Liver (tissue), 9 donors: Measurements from ENCODE around the gene ADO. TPM values are rescaled to one million over a fixed set of nuclear protein-coding genes. Genes with fewer than 3 reads are reported as not detected.

Source experiments
- DNase-seq: peaks from one replicate; pipeline ENCODE4 v3.0.0-alpha.2; 2017; ENCODE audit warnings: low spot score
- H3K27ac ChIP-seq, 2 donors: one replicate each; pipeline ENCODE4 v1.7.0; 2013; ENCODE audit warnings: inconsistent platforms in 2 of 2, low read length in 2 of 2, control low read depth in 1 of 2, low read depth in 1 of 2, mild to moderate bottlenecking in 1 of 2
- H3K27me3 ChIP-seq, 4 donors: one replicate each; pipeline versions ENCODE4 v1.6.1 to v1.7.0; 2013; ENCODE audit warnings: low read length in 3 of 4, inconsistent platforms in 1 of 4, mild to moderate bottlenecking in 1 of 4, moderate library complexity in 1 of 4; ENCODE audit not compliant: control insufficient read depth in 4 of 4, insufficient read depth in 4 of 4
- H3K36me3 ChIP-seq, 4 donors: one replicate each; pipeline versions ENCODE4 v1.6.1 to v1.7.0; 2013; ENCODE audit warnings: low read length in 3 of 4, mild to moderate bottlenecking in 3 of 4, low read depth in 1 of 4, moderate library complexity in 1 of 4; ENCODE audit not compliant: control insufficient read depth in 4 of 4, insufficient read depth in 3 of 4
- H3K4me1 ChIP-seq, 4 donors: one replicate each; pipeline versions ENCODE4 v1.6.1 to v1.7.0; 2013; ENCODE audit warnings: low read length in 3 of 4, mild to moderate bottlenecking in 3 of 4, moderate library complexity in 1 of 4; ENCODE audit not compliant: control insufficient read depth in 4 of 4, insufficient read depth in 4 of 4
- H3K4me3 ChIP-seq, 3 donors: one replicate each; pipeline versions ENCODE4 v1.6.1 to v1.7.0; 2013; ENCODE audit warnings: low read length in 3 of 3, control low read depth in 1 of 3, low read depth in 1 of 3, mild to moderate bottlenecking in 1 of 3
- H3K9ac ChIP-seq, 2 donors: one replicate each; pipeline ENCODE4 v1.7.0; 2013; ENCODE audit warnings: low read length in 2 of 2, mild to moderate bottlenecking in 2 of 2, moderate library complexity in 2 of 2, control low read depth in 1 of 2, low read depth in 1 of 2
- H3K9me3 ChIP-seq, 4 donors: one replicate each; pipeline versions ENCODE4 v1.6.1 to v1.7.0; 2013; ENCODE audit warnings: low read length in 3 of 4; ENCODE audit not compliant: control insufficient read depth in 4 of 4
- EGR1 ChIP-seq, 2 donors: IDR thresholded peaks; 2 replicates each; pipeline ENCODE4 v1.6.1; 2016 to 2018; ENCODE audit warnings: antibody characterized with exemption in 2 of 2, low read depth in 2 of 2
- FOXA1 ChIP-seq: IDR thresholded peaks from 2 replicates; pipeline ENCODE4 v1.6.1; 2016; ENCODE audit warnings: antibody characterized with exemption
- FOXA2 ChIP-seq: IDR thresholded peaks from 2 replicates; pipeline ENCODE4 v1.6.1; 2016; ENCODE audit warnings: antibody characterized with exemption
- GABPA ChIP-seq, 2 donors: IDR thresholded peaks in 1 of 2; conservative IDR thresholded peaks in 1 of 2; 2 replicates each; pipeline ENCODE4 v1.6.1; 2016; ENCODE audit warnings: antibody characterized with exemption in 2 of 2, mild to moderate bottlenecking in 1 of 2, moderate library complexity in 1 of 2
- HNF4A ChIP-seq, 2 donors: conservative IDR thresholded peaks; 2 replicates each; pipeline ENCODE4 v1.6.1; 2016; ENCODE audit warnings: antibody characterized with exemption in 2 of 2, mild to moderate bottlenecking in 2 of 2
- HNF4G ChIP-seq: IDR thresholded peaks from 2 replicates; pipeline ENCODE4 v1.6.1; 2016; ENCODE audit warnings: antibody characterized with exemption
- JUND ChIP-seq, 2 donors: IDR thresholded peaks; 2 replicates each; pipeline ENCODE4 v1.6.1; 2016; ENCODE audit warnings: antibody characterized with exemption in 2 of 2
- NR2F2 ChIP-seq: IDR thresholded peaks from 2 replicates; pipeline ENCODE4 v1.6.1; 2016; ENCODE audit warnings: antibody characterized with exemption
- RAD21 ChIP-seq, 2 donors: IDR thresholded peaks; 2 replicates each; pipeline ENCODE4 v1.6.1; 2016; ENCODE audit warnings: antibody characterized with exemption in 2 of 2, mild to moderate bottlenecking in 2 of 2
- REST ChIP-seq: IDR thresholded peaks from 2 replicates; pipeline ENCODE4 v1.6.1; 2016; ENCODE audit warnings: antibody characterized with exemption, mild to moderate bottlenecking
- RXRA ChIP-seq, 2 donors: IDR thresholded peaks; 2 replicates each; pipeline ENCODE4 v1.6.1; 2017 to 2018; ENCODE audit warnings: antibody characterized with exemption in 2 of 2, mild to moderate bottlenecking in 1 of 2
- SP1 ChIP-seq: IDR thresholded peaks from 2 replicates; pipeline ENCODE4 v1.6.1; 2018; ENCODE audit warnings: antibody characterized with exemption, mild to moderate bottlenecking
- TAF1 ChIP-seq: conservative IDR thresholded peaks from 2 replicates; pipeline ENCODE4 v1.6.1; 2016; ENCODE audit warnings: antibody characterized with exemption, mild to moderate bottlenecking
- YY1 ChIP-seq: IDR thresholded peaks from 2 replicates; pipeline ENCODE4 v1.6.1; 2016; ENCODE audit warnings: antibody characterized with exemption, mild to moderate bottlenecking
- WGBS: extraction: QIAGEN DNeasy Blood & Tissue Kit; methylation state at CpG from one replicate; pipeline ENCODE4 v1.1.7; 2013; 5-methylcytosine and 5-hydroxymethylcytosine counted together
- polyA plus RNA-seq, 2 donors: library from polyadenylated mRNA; stranded (reverse) in 1 of 2; unstranded in 1 of 2; fragments of 200-250 nt in 1 of 2; fragments of >200 nt in 1 of 2; fragmentation: Nextera tagmentation in 1 of 2; extraction: Ambion mirVana in 1 of 2; gene quantifications; one replicate each; pipeline versions ENCODE4 v1.2.1 to v1.2.3, GENCODE V29; 2013 to 2015
- total RNA-seq, 2 donors: library from RNA; depleted of rRNA; stranded (reverse); fragments of >200 nt; gene quantifications; one replicate each; pipeline ENCODE4 v1.2.3, GENCODE V29; 2014
- TF ChIP-seq, protein P1 (sequence below): IDR thresholded peaks from 2 replicates; pipeline ENCODE4 v1.6.1; 2016; ENCODE audit warnings: antibody characterized with exemption
- TF ChIP-seq, protein P2 (sequence below): fragments of 150-350 bp; IDR thresholded peaks from 2 replicates; pipeline ENCODE4 v1.5.1; 2017; ENCODE audit warnings: improper control_type of control experiment, low read depth, low read length; ENCODE audit not compliant: missing input control
- TF ChIP-seq, protein P3 (sequence below): IDR thresholded peaks from 2 replicates; pipeline ENCODE4 v1.6.1; 2016; ENCODE audit warnings: antibody characterized with exemption
- TF ChIP-seq, protein P4 (sequence below): IDR thresholded peaks from 2 replicates; pipeline ENCODE4 v1.6.1; 2016; ENCODE audit warnings: antibody characterized with exemption
- donor health status: healthy.
- donor health status: healthy.
- donor health status: healthy.
- donor health status: healthy.
- donor health status: healthy.

The ADO gene
- total and polyA plus RNA-seq, 4 donors = 1.4 to 6.7 (median 5.5) TPM

DNA sequence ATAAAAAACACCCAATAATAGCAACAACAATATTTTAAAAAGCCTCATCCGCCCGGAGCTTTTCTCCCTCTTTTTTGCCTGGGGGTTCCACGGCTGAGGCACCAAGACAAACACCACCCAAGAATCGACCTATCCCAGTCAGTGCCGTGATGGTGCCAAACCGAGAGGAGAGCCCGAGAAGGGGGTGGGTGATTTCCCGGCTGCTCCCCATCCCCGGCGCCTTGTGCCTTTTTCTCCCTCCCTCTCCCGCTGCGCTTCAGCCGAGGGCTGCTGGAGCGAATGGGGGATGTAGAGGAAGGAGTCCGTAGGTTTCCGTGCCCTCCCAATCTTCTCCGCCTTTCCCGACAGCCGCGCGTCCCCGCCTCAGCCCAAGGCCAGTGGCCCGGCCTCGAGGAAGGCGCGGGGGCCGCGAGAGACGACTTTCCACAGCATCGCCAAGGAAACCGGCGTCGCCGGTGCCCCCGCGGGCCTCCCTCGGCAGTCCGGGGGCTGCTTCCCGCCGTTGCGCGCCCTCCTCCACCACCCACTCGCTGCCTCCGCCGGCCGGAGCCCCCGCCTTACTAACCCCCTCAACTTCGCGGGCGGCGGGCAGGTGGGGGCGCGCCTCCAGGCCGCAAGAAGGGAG lies 10.3 kb downstream of the ADO start:
- H3K27me3 ChIP-seq = peaks cover 0 to 6% (median 4%) of the 10 kb centered on the region in 4 donors
- no peak overlapping the region for H3K9ac ChIP-seq
- no peak overlapping the region for H3K27ac ChIP-seq
- H3K4me1 ChIP-seq = peaks cover 14 to 35% (median 24%) of the 10 kb centered on the region in 4 donors
- WGBS = 5% methylated on average over 54 of the region's 54 CpGs
- H3K36me3 ChIP-seq = no peaks in the 10 kb centered on the region
- DNase-seq = no peak
- TF ChIP-seq RXRA (IDR thresholded peaks at IDR 0.05) (no peak), SP1 (no peak), HNF4G (no peak), FOXA1 (no peak), EGR1 (IDR thresholded peaks at IDR 0.05; ENCODE audit: low read depth in 2 of 2) (no peak), YY1 (no peak), TAF1 (no peak), GABPA (IDR thresholded peaks at IDR 0.05 in 1 of 2, conservative IDR thresholded peaks at IDR 0.05 in 1 of 2) (no peak), JUND (IDR thresholded peaks at IDR 0.05) (no peak), HNF4A (conservative IDR thresholded peaks at IDR 0.05) (no peak)
- TF ChIP-seq, protein P1, sequence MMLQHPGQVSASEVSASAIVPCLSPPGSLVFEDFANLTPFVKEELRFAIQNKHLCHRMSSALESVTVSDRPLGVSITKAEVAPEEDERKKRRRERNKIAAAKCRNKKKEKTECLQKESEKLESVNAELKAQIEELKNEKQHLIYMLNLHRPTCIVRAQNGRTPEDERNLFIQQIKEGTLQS = no peak
- no peaks in the 10 kb centered on the region for H3K9me3 ChIP-seq
- H3K4me3 ChIP-seq = peak overlapping the region in 2 of 3 donors; percentile 72 to 93

GRCh38 chr10:62815381-62816075 lies 11.0 kb downstream of the ADO start:
- H3K36me3 ChIP-seq = no peaks in the 10 kb centered on the region
- peak overlapping the region; percentile 67 to 93 (median 72) for H3K4me3 ChIP-seq
- H3K27ac ChIP-seq = no peak overlapping the region
- H3K9ac ChIP-seq = peak overlapping the region; percentile 22 to 63
- DNase-seq = no peak
- TF ChIP-seq RAD21 (IDR thresholded peaks at IDR 0.05) = no peak
- TF ChIP-seq GABPA (IDR thresholded peaks at IDR 0.05 in 1 of 2, conservative IDR thresholded peaks at IDR 0.05 in 1 of 2) = no peak
- TF ChIP-seq TAF1 = no peak
- TF ChIP-seq, protein P2, sequence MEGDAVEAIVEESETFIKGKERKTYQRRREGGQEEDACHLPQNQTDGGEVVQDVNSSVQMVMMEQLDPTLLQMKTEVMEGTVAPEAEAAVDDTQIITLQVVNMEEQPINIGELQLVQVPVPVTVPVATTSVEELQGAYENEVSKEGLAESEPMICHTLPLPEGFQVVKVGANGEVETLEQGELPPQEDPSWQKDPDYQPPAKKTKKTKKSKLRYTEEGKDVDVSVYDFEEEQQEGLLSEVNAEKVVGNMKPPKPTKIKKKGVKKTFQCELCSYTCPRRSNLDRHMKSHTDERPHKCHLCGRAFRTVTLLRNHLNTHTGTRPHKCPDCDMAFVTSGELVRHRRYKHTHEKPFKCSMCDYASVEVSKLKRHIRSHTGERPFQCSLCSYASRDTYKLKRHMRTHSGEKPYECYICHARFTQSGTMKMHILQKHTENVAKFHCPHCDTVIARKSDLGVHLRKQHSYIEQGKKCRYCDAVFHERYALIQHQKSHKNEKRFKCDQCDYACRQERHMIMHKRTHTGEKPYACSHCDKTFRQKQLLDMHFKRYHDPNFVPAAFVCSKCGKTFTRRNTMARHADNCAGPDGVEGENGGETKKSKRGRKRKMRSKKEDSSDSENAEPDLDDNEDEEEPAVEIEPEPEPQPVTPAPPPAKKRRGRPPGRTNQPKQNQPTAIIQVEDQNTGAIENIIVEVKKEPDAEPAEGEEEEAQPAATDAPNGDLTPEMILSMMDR = no peak
- TF ChIP-seq REST = no peak
- TF ChIP-seq, protein P3, sequence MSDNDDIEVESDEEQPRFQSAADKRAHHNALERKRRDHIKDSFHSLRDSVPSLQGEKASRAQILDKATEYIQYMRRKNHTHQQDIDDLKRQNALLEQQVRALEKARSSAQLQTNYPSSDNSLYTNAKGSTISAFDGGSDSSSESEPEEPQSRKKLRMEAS = no peak
- no peak for TF ChIP-seq HNF4G
- no peak for TF ChIP-seq HNF4A (conservative IDR thresholded peaks at IDR 0.05)
- no peak for TF ChIP-seq YY1
- TF ChIP-seq, protein P4, sequence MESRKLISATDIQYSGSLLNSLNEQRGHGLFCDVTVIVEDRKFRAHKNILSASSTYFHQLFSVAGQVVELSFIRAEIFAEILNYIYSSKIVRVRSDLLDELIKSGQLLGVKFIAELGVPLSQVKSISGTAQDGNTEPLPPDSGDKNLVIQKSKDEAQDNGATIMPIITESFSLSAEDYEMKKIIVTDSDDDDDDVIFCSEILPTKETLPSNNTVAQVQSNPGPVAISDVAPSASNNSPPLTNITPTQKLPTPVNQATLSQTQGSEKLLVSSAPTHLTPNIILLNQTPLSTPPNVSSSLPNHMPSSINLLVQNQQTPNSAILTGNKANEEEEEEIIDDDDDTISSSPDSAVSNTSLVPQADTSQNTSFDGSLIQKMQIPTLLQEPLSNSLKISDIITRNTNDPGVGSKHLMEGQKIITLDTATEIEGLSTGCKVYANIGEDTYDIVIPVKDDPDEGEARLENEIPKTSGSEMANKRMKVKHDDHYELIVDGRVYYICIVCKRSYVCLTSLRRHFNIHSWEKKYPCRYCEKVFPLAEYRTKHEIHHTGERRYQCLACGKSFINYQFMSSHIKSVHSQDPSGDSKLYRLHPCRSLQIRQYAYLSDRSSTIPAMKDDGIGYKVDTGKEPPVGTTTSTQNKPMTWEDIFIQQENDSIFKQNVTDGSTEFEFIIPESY = no peak
- TF ChIP-seq FOXA2 = no peak
- no peak for TF ChIP-seq NR2F2
- TF ChIP-seq, protein P1 = no peak
- no peak for TF ChIP-seq FOXA1
- no peak for TF ChIP-seq SP1
- no peak for TF ChIP-seq EGR1 (IDR thresholded peaks at IDR 0.05; ENCODE audit: low read depth in 2 of 2)
- H3K4me1 ChIP-seq = peaks cover 14 to 35% (median 24%) of the 10 kb centered on the region in 4 donors
- WGBS = 4% methylated on average over 60 of the region's 60 CpGs
- H3K9me3 ChIP-seq = no peaks in the 10 kb centered on the region
- peaks cover 0 to 6% (median 4%) of the 10 kb centered on the region in 4 donors for H3K27me3 ChIP-seq
